Left kidney (tissue), 2 donors: ENCODE data around the gene OR11A1. TPM values are rescaled to one million over a fixed set of nuclear protein-coding genes. Genes with fewer than 3 reads are reported as not detected.

Source experiments
- DNase-seq: peaks from one replicate; pipeline ENCODE4 v3.0.0-alpha.2; 2013
- polyA plus RNA-seq: library from polyadenylated mRNA; unstranded; fragments of 120-200 nt; gene quantifications from one replicate; pipeline ENCODE4 v1.2.1, GENCODE V29; 2013; ENCODE audit not compliant: insufficient read length

OR11A1 gene
- polyA plus RNA-seq, 1 donor = not detected

GRCh38 chr6:29388533-29388932 is 68.3 kb downstream of the OR11A1 start:
- no peak for DNase-seq

DNA sequence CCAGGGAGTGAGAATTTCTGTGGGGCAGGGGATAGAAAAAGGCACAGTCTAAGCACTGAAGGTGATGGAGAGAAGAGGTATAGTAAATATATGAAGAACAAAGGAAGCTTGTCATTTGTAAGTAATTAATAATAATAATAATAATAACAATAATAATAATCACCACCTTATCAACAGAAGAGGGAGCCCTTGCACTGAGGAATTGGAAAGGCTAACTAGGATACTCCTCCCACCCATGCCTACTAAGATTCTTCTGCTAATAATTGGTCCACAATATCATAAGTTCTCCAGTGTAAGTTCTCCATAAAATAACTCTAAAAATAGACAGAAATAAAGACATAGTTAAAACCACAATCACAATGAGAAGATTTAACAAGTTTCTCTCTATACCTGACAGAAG is 80.9 kb downstream of the OR11A1 start:
- DNase-seq = no peak

Other genes starting within 250 kb of the OR11A1 start
- 0.13 TPM for gene OR14J1, start 155.4 kb downstream of the OR11A1 start, polyA plus RNA-seq
- not detected for gene OR5V1, start 88.2 kb downstream of the OR11A1 start, polyA plus RNA-seq
- not detected for gene OR12D3, start 81.8 kb downstream of the OR11A1 start, polyA plus RNA-seq
- not detected for gene OR12D2, start 61.4 kb downstream of the OR11A1 start, polyA plus RNA-seq
- gene OR12D1, start 42.1 kb downstream of the OR11A1 start, polyA plus RNA-seq = not detected
- not detected for gene OR10C1, start 17.8 kb downstream of the OR11A1 start, polyA plus RNA-seq
- gene OR2H1, start 84 bp upstream of the OR11A1 start, polyA plus RNA-seq = not detected
- gene MAS1L, start 30.9 kb upstream of the OR11A1 start, polyA plus RNA-seq = not detected
- gene UBD, start 102.7 kb upstream of the OR11A1 start, polyA plus RNA-seq = 2.3 TPM
- gene OR2H2, start 128.1 kb upstream of the OR11A1 start, polyA plus RNA-seq = 0.20 TPM
- 99.7 TPM for gene GABBR1, start 176.1 kb upstream of the OR11A1 start, polyA plus RNA-seq
- gene MOG, start 200.0 kb upstream of the OR11A1 start, polyA plus RNA-seq = not detected
- gene ZFP57, start 224.1 kb upstream of the OR11A1 start, polyA plus RNA-seq = 0.33 TPM